Measurements from ENCODE around the gene KIF9. TPM values are rescaled to one million over a fixed set of nuclear protein-coding genes. Genes with fewer than 3 reads are reported as not detected.

KIF9 gene, protein sequence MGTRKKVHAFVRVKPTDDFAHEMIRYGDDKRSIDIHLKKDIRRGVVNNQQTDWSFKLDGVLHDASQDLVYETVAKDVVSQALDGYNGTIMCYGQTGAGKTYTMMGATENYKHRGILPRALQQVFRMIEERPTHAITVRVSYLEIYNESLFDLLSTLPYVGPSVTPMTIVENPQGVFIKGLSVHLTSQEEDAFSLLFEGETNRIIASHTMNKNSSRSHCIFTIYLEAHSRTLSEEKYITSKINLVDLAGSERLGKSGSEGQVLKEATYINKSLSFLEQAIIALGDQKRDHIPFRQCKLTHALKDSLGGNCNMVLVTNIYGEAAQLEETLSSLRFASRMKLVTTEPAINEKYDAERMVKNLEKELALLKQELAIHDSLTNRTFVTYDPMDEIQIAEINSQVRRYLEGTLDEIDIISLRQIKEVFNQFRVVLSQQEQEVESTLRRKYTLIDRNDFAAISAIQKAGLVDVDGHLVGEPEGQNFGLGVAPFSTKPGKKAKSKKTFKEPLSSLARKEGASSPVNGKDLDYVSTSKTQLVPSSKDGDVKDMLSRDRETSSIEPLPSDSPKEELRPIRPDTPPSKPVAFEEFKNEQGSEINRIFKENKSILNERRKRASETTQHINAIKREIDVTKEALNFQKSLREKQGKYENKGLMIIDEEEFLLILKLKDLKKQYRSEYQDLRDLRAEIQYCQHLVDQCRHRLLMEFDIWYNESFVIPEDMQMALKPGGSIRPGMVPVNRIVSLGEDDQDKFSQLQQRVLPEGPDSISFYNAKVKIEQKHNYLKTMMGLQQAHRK
- total RNA-seq (10 to 100 TPM in 3 of 9 donors, 1 to 10 TPM in 6; 5.2 to 13.0 (median 8.6) TPM), polyA plus RNA-seq (10 to 100 TPM in 1 of 2 donors, 1 to 10 TPM in 1; 8.7 to 19.2 TPM)
- long read RNA-seq, donor 1, partial matches to known transcripts, result 1 of 7 reads
- long read RNA-seq, donor 1, other reads (novel, unspliced or antisense), result 2 of 7 reads
- long read RNA-seq, donor 2, transcript KIF9-205 (3 exons, 633 nt), result major isoform, 6 of 16 reads
- long read RNA-seq, donor 2, partial matches to known transcripts, result 1 of 16 reads
- long read RNA-seq, donor 2, other reads (novel, unspliced or antisense), result 6 of 16 reads
- long read RNA-seq, donor 3, partial matches to known transcripts, result 0 of 2 reads
- long read RNA-seq, donor 3, other reads (novel, unspliced or antisense), result 1 of 2 reads

DNA sequence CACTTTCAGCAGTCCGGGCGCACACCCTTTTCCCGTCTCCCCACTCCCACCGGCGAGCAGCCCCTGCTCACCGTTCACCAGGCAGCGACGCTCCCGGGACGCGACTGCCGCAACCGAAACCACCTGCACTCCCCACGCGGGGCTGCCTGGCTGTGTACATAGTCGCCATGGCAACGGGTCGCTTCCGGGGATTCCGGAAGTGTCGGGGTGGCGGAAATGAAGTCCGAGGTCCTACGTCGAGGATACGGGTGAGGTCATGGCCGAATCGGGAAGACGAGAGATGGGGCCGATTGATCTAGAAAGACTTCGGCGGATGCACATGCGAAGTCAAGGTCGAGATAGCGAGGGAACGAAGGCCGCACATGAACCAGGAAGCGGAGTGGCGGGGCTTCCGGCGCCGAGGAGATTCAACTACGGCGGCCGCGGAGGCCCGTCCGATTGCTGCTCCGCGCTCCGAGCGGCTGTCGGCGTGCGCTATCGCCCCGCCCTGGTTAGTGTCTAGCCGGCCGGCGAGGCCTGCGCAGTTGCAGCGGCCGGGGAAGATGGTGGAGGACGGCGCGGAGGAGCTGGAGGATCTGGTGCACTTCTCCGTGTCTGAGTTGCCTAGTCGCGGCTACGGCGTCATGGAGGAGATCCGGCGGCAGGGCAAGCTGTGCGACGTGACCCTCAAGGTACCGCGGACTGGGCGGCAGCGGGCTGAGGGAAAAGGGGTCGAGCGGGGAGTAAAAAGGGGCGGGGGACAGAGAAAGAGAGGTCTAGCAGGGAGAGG lies at the start of gene KIF9, which contains the start of gene KLHL18:
Gene KIF9, minus strand, starts transcription at position 376 of the 769 bp plus-strand sequence. CDS start 5,425 bp downstream, outside the sequence.
Gene KLHL18, plus strand, starts transcription at position 521 of the 769 bp plus-strand sequence. Its CDS starts 22 bp downstream, at position 543.
- intact Hi-C loops (cut with DNase I), result loop anchor here in 6 of 10 donors (2.0 to 10.0 kb wide), 6 partner anchors 35 to 120 kb away; partner anchors contain the start of genes SETD2 (in 3 of the 6) and PTPN23 (in 1 of the 6)
- TF ChIP-seq, protein P1, sequence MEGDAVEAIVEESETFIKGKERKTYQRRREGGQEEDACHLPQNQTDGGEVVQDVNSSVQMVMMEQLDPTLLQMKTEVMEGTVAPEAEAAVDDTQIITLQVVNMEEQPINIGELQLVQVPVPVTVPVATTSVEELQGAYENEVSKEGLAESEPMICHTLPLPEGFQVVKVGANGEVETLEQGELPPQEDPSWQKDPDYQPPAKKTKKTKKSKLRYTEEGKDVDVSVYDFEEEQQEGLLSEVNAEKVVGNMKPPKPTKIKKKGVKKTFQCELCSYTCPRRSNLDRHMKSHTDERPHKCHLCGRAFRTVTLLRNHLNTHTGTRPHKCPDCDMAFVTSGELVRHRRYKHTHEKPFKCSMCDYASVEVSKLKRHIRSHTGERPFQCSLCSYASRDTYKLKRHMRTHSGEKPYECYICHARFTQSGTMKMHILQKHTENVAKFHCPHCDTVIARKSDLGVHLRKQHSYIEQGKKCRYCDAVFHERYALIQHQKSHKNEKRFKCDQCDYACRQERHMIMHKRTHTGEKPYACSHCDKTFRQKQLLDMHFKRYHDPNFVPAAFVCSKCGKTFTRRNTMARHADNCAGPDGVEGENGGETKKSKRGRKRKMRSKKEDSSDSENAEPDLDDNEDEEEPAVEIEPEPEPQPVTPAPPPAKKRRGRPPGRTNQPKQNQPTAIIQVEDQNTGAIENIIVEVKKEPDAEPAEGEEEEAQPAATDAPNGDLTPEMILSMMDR (IDR thresholded peaks at IDR 0.05), result peak in 1 of 12 donors; percentile 31
- TF ChIP-seq POLR2A (IDR thresholded peaks at IDR 0.05), result peak in 1 of 2 donors; percentile 42

DNA sequence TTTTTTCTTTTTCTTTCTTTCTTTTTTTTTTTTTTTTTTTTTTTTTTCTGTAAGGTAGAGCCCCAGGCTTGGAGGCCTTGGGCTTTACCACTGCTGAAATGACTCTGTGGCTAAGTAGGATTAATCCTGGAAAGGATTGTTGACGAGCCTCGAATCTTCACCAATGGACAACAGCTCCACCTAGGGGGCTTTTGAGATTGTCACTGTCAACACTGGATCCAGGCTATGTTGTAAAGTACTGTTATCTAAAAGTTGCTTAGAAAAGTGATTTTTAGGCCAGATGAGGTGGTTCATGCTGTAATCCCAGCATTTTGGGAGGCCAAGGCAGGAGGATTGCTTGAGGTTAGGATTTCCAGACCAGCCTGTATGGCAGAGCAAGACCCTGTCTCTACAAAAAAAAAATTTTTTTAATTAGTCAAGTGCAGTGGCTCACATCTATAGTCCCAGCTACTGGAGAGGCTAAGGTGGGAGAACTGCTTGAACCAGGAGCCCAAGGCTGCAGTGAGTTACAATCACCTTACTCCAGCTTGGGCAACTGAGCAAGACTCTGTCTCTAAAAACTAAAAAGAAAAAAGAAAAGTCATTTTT lies 41.8 kb upstream of the KIF9 start:
- Histone ChIP-seq H3K9me3 (no peaks in the 10 kb centered on the region), H3K27ac (no peak overlapping the region), H3K36me3 (peaks cover 0 to 96% (median 93%) of the 10 kb centered on the region in 9 donors), H3K4me3 (no peak overlapping the region), H3K27me3 (no peaks in the 10 kb centered on the region), H3K4me1 (peaks cover 0 to 8% (median 0%) of the 10 kb centered on the region in 12 donors)
- 0 to 5% (median 1%) methylated on average over 2 of the region's 2 CpGs for WGBS, 4 donors
- DNase-seq (peak in 4 of 5 donors; percentile 37 to 63 (median 50)), ATAC-seq (peak; percentile 49 to 94 (median 88))
- intact Hi-C loops (cut with DNase I), result loop anchor here in 7 of 10 donors (1.0 to 10.0 kb wide), 11 partner anchors 42 to 620 kb away; partner anchors contain the start of genes KIF9 (in 1 of the 7), KLHL18 (in 1 of the 7), MYL3 (in 1 of the 7) and TMIE (in 1 of the 7)
- TF ChIP-seq POLR2A (IDR thresholded peaks at IDR 0.05), result no peak
- TF ChIP-seq, protein P1 (IDR thresholded peaks at IDR 0.05), result peak; percentile 60 to 80 (median 68)

More for the DNA sequence above, at the start of gene KIF9, which contains the start of gene KLHL18:
- peak within 1 kb of the TSS; percentile 66 to 98 (median 94) for H3K27ac ChIP-seq
- no peaks in the 10 kb centered on the region for H3K9me3 ChIP-seq
- ATAC-seq (peak; percentile 91 to 98 (median 97)), DNase-seq (peak; percentile 94 to 97 (median 95))
- 0 to 1% (median 1%) methylated on average over 67 to 82 of the region's 82 CpGs for WGBS, 4 donors
- peaks cover 7 to 48% (median 30%) of the 10 kb centered on the region in 12 donors for H3K4me1 ChIP-seq
- H3K27me3 ChIP-seq, result no peaks in the 10 kb centered on the region
- peaks cover 0 to 14% (median 6%) of the 10 kb centered on the region in 9 donors for H3K36me3 ChIP-seq
- peak within 1 kb of the TSS; percentile 66 to 90 (median 84) for H3K4me3 ChIP-seq
